SJSA1 (cell line): ENCODE measurements around the gene PDE7B. TPM values are rescaled to one million over a fixed set of nuclear protein-coding genes. Genes with fewer than 3 reads are reported as not detected.
"Not testable (repeated sequence)": the region's sequence is repeated elsewhere in the genome, so short reads cannot be mapped to it uniquely, and the experiment has no call there.

ENCODE experiments used
- DNase-seq, 2 experiments: peaks; one replicate each; pipeline ENCODE4 v3.0.0-alpha.2; 2015 to 2020; ENCODE audit warnings: low spot score in 2 of 2, low read depth in 1 of 2
- H3K27ac ChIP-seq: fragments of 250-450 bp; sonication (Bioruptor Pico); 2 replicates; pipeline ENCODE4 v1.5.1; 2020; ENCODE audit warnings: mild to moderate bottlenecking, moderate library complexity
- H3K27me3 ChIP-seq: fragments of 250-450 bp; sonication (Bioruptor Pico); replicated peaks from 2 replicates; pipeline ENCODE4 v1.5.1; 2020; ENCODE audit warnings: mild to moderate bottlenecking, moderate library complexity
- H3K36me3 ChIP-seq: fragments of 250-450 bp; sonication (Bioruptor Pico); 2 replicates; pipeline ENCODE4 v1.5.1; 2020; ENCODE audit warnings: mild to moderate bottlenecking
- H3K4me1 ChIP-seq: fragments of 250-450 bp; sonication (Bioruptor Pico); replicated peaks from 2 replicates; pipeline ENCODE4 v1.6.1; 2021; ENCODE audit warnings: mild to moderate bottlenecking
- H3K4me3 ChIP-seq: fragments of 250-450 bp; sonication (Bioruptor Pico); 2 replicates; pipeline ENCODE4 v1.5.1; 2020; ENCODE audit warnings: mild to moderate bottlenecking
- H3K9me3 ChIP-seq: fragments of 250-450 bp; sonication (Bioruptor Pico); replicated peaks from 2 replicates; pipeline ENCODE4 v1.5.1; 2020; ENCODE audit warnings: mild to moderate bottlenecking
- total RNA-seq: library from RNA; depleted of rRNA; stranded (reverse); fragments of >200 nt; shearing (Covaris generic); gene quantifications from 2 replicates; pipeline ENCODE4 v1.2.3, GENCODE V29; 2014

PDE7B gene
- total RNA-seq, 1 experiment from 2014 or later: not detected

GRCh38 chr6:136085370-136086115 lies 234.0 kb downstream of the PDE7B start:
- H3K36me3 ChIP-seq: no peaks in the 10 kb centered on the region
- DNase-seq: no peak
- no peaks in the 10 kb centered on the region for H3K4me1 ChIP-seq
- no peak overlapping the region for H3K27ac ChIP-seq
- no peaks in the 10 kb centered on the region for H3K27me3 ChIP-seq
- no peaks in the 10 kb centered on the region for H3K9me3 ChIP-seq
- H3K4me3 ChIP-seq: no peak overlapping the region

GRCh38 chr6:136086686-136087085 lies 235.2 kb downstream of the PDE7B start:
- no peaks in the 10 kb centered on the region for H3K4me1 ChIP-seq
- H3K27me3 ChIP-seq: no peaks in the 10 kb centered on the region
- no peaks in the 10 kb centered on the region for H3K9me3 ChIP-seq
- no peak for DNase-seq
- no peak overlapping the region for H3K4me3 ChIP-seq
- H3K27ac ChIP-seq: no peak overlapping the region
- H3K36me3 ChIP-seq: no peaks in the 10 kb centered on the region

GRCh38 chr6:136087986-136088385 lies 236.5 kb downstream of the PDE7B start:
- no peaks in the 10 kb centered on the region for H3K9me3 ChIP-seq
- no peaks in the 10 kb centered on the region for H3K4me1 ChIP-seq
- DNase-seq: no peak
- H3K4me3 ChIP-seq: no peak overlapping the region
- no peak overlapping the region for H3K27ac ChIP-seq
- no peaks in the 10 kb centered on the region for H3K27me3 ChIP-seq
- no peaks in the 10 kb centered on the region for H3K36me3 ChIP-seq

DNA sequence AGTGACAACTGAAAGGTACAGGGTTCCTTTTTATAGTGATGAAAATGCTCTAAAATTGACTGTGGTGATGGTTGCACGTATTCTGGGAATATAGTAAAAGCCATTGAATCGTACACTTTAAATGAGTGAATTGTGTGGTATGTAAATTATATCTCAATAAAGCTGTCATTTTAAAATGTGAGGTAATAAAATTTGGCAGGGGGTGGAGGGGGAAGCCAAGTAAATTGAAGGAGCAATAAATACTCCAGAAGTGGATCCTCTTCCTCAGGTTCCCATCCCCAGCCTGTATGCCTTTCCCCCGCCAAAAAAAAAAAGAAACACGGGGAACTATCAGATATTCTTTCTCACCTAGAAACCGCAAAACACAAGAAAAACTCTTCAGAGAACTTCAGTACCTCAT lies 237.2 kb downstream of the PDE7B start:
- H3K27ac ChIP-seq: no peak overlapping the region

DNA sequence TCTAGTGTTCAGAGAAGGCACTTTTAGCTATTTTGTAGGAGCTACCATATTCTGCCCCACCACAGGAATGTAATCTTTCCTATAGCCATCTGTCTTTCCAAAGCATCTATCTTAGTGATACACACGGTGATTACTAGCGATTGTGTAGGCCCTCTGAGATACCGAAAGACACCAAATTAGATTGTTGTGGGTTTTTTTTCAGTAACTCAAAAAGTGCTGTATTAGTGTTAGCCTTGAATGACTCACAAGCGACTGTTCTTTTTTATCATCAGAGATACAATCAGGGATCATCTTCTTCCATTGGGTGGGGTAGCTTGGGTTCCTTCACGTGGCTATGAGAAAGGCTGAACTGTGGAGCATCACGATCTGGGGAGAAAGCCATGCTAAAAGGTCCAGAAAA lies 238.4 kb downstream of the PDE7B start:
- no peaks in the 10 kb centered on the region for H3K4me1 ChIP-seq
- no peak overlapping the region for H3K4me3 ChIP-seq
- no peaks in the 10 kb centered on the region for H3K36me3 ChIP-seq
- H3K27me3 ChIP-seq: no peaks in the 10 kb centered on the region
- H3K9me3 ChIP-seq: no peaks in the 10 kb centered on the region
- DNase-seq: no peak
- H3K27ac ChIP-seq: no peak overlapping the region

More for the DNA sequence above, 237.2 kb downstream of the PDE7B start:
- Histone ChIP-seq H3K4me1 (no peaks in the 10 kb centered on the region), H3K27me3 (no peaks in the 10 kb centered on the region), H3K36me3 (no peaks in the 10 kb centered on the region), H3K9me3 (no peaks in the 10 kb centered on the region), H3K4me3 (no peak overlapping the region)
- no peak for DNase-seq

GRCh38 chr6:136090929-136091328 lies 239.4 kb downstream of the PDE7B start:
- H3K27ac ChIP-seq: no peak overlapping the region
- H3K27me3 ChIP-seq: no peaks in the 10 kb centered on the region
- H3K36me3 ChIP-seq: no peaks in the 10 kb centered on the region
- H3K9me3 ChIP-seq: no peaks in the 10 kb centered on the region
- DNase-seq: no peak
- no peaks in the 10 kb centered on the region for H3K4me1 ChIP-seq
- no peak overlapping the region for H3K4me3 ChIP-seq

GRCh38 chr6:136092897-136093296 lies 241.4 kb downstream of the PDE7B start:
- DNase-seq: no peak
- Histone ChIP-seq H3K9me3 (no peaks in the 10 kb centered on the region), H3K27ac (no peak overlapping the region), H3K4me3 (no peak overlapping the region), H3K36me3 (no peaks in the 10 kb centered on the region), H3K27me3 (no peaks in the 10 kb centered on the region), H3K4me1 (no peaks in the 10 kb centered on the region)

- Histone ChIP-seq H3K27ac (no peak overlapping the region), H3K27me3 (no peaks in the 10 kb centered on the region), H3K36me3 (no peaks in the 10 kb centered on the region), H3K9me3 (no peaks in the 10 kb centered on the region), H3K4me3 (no peak overlapping the region), H3K4me1 (no peaks in the 10 kb centered on the region)
- DNase-seq: no peak
Observed at GRCh38 chr6:136093835-136094234, 242.3 kb downstream of the PDE7B start.

DNA sequence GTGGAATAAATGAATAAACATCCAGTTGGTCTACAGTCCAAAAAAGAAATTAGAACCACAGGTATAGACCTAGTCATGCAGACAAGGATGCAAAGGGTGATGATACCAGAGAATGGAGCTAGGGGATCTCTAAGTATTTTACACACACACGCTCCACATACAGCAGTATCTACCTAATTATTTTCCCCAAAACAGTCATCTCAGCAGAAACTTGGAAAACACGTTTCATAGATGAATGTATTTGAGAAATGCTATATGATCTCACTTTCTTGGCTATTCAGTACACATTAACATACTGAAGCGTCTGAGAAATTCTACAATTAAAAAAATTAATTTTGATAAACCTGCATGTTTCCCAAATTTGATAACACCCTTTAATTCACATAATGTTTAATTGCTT lies 243.3 kb downstream of the PDE7B start:
- Histone ChIP-seq H3K4me1 (no peaks in the 10 kb centered on the region), H3K27me3 (no peaks in the 10 kb centered on the region), H3K9me3 (no peaks in the 10 kb centered on the region), H3K36me3 (no peaks in the 10 kb centered on the region), H3K4me3 (no peak overlapping the region), H3K27ac (no peak overlapping the region)
- DNase-seq: no peak

DNA sequence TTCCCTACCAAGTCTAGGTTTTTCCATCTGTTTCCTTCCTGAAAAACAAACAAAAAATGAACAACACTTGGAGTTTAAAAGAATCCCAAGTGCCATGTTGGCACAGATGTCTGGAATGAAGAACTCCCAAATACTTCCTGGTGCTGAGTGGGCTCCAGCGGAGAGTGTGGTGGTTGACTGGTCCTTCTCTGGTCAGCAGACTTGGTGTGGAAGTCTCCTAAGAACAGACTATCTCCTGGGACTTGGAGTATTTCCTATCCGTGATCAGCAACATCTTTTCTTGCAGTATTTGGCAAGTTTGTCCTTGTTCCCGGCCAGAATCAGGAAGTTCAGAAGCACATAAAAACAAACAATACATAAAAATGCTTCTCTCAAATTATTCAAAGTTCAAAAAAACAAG lies 244.5 kb downstream of the PDE7B start:
- H3K9me3 ChIP-seq: no peaks in the 10 kb centered on the region
- H3K27ac ChIP-seq: no peak overlapping the region
- H3K27me3 ChIP-seq: no peaks in the 10 kb centered on the region
- no peaks in the 10 kb centered on the region for H3K4me1 ChIP-seq
- H3K4me3 ChIP-seq: no peak overlapping the region
- H3K36me3 ChIP-seq: no peaks in the 10 kb centered on the region
- DNase-seq: no peak

DNA sequence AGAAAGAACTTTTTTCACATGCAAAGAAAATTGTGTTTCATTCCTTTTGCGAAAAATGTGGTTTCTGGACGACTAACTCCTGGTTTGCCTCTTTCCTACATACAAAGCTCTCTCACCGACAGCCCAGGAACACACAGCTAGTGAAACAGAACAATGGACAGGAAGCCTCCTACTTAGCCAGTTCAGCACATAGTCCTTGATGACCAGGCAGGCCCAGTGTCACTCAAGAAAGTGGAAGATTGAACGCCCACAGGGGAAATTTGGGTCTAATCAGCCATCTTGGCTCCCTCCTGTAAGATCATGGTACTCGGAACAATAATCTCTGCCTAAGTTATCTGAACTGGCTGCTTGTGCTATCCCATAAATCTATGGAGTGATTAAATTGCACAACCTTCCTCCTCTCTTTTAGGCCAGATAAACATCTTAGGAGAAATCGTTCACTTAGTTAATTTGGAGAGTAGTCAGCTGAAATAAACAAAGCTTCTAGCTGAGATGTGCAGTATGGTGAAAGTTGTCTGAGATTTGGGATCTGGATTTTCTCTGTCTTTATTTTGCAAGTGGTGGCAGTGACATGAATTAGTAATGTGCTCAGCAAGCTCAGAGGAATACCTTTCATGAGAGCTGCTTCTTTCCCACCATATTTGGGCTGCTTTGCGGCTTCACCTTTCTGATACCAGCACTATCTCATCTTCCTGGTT lies 251.6 kb downstream of the PDE7B start:
- H3K9me3 ChIP-seq: no peaks in the 10 kb centered on the region
- H3K27ac ChIP-seq: no peak overlapping the region
- no peaks in the 10 kb centered on the region for H3K4me1 ChIP-seq
- no peak for DNase-seq
- H3K4me3 ChIP-seq: no peak overlapping the region
- H3K27me3 ChIP-seq: no peaks in the 10 kb centered on the region
- no peaks in the 10 kb centered on the region for H3K36me3 ChIP-seq

GRCh38 chr6:136103763-136104311 lies 252.3 kb downstream of the PDE7B start:
- no peaks in the 10 kb centered on the region for H3K36me3 ChIP-seq
- H3K4me3 ChIP-seq: no peak overlapping the region
- H3K27ac ChIP-seq: no peak overlapping the region
- no peaks in the 10 kb centered on the region for H3K9me3 ChIP-seq
- H3K4me1 ChIP-seq: no peaks in the 10 kb centered on the region
- no peak for DNase-seq
- no peaks in the 10 kb centered on the region for H3K27me3 ChIP-seq

DNA sequence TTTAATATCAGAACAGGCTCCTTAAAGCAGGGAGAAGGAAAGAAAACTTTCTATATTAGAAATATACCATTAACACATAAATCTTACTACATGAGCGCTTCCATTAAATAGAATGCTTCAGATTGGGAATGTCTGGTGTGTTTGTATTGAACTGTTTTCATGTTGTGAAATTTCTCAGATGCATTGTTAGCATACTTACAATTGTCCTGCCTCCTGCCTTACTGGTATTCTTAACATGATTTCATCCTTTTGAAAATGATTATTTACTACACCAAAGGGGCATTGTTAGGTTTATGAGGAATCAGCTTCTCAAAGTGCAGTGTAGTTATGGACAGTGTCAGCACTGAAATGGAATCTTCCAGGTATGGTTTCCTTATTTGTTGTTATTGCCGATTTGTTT lies 253.1 kb downstream of the PDE7B start:
- no peaks in the 10 kb centered on the region for H3K9me3 ChIP-seq
- no peak overlapping the region for H3K27ac ChIP-seq
- no peaks in the 10 kb centered on the region for H3K4me1 ChIP-seq
- H3K27me3 ChIP-seq: no peaks in the 10 kb centered on the region
- DNase-seq: no peak
- no peaks in the 10 kb centered on the region for H3K36me3 ChIP-seq
- no peak overlapping the region for H3K4me3 ChIP-seq

GRCh38 chr6:136105797-136106196 lies 254.3 kb downstream of the PDE7B start:
- H3K27me3 ChIP-seq, H3K27ac ChIP-seq, H3K36me3 ChIP-seq, H3K4me3 ChIP-seq, H3K9me3 ChIP-seq, H3K4me1 ChIP-seq, DNase-seq: not testable (repeated sequence)
